Gastrocnemius medialis (tissue), 4 donors: ENCODE measurements around the gene RIPK3. TPM values are rescaled to one million over a fixed set of nuclear protein-coding genes. Genes with fewer than 3 reads are reported as not detected.

Source experiments
- ATAC-seq, 2 donors: fragments of 150-250 bp; one replicate each; pipeline ENCODE4 v1.9.1; 2016
- DNase-seq, 2 donors: peaks; one replicate each; pipeline ENCODE4 v3.0.0-alpha.2; 2019
- H3K27ac ChIP-seq, 4 donors: fragments of 200-600 bp; sonication (generic); 1 replicate in 1 of 4; 2 replicates in 3 of 4; pipeline ENCODE4 v1.5.1; 2016 to 2018; ENCODE audit warnings: mild to moderate bottlenecking in 2 of 4, moderate library complexity in 1 of 4
- H3K27me3 ChIP-seq, 3 donors: fragments of 200-600 bp; sonication (generic) in 2 of 3; 1 replicate in 1 of 3; 2 replicates in 2 of 3; pipeline versions ENCODE4 v1.5.1 to v1.6.0; 2016 to 2019; ENCODE audit warnings: mild to moderate bottlenecking in 1 of 3, moderate library complexity in 1 of 3
- H3K36me3 ChIP-seq, 2 donors: fragments of 200-600 bp; sonication (generic) in 1 of 2; one replicate each; pipeline ENCODE4 v1.5.1; 2017 to 2018
- H3K4me1 ChIP-seq, 2 donors: fragments of 200-600 bp; sonication (generic) in 1 of 2; one replicate each; pipeline ENCODE4 v1.5.1; 2016 to 2017; ENCODE audit warnings: mild to moderate bottlenecking in 2 of 2
- H3K4me3 ChIP-seq, 4 donors: fragments of 200-600 bp; sonication (generic) in 3 of 4; 1 replicate in 1 of 4; 2 replicates in 3 of 4; pipeline ENCODE4 v1.5.1; 2016 to 2019; ENCODE audit warnings: mild to moderate bottlenecking in 2 of 4
- H3K9me3 ChIP-seq, 3 donors: fragments of 200-600 bp; sonication (generic) in 2 of 3; 1 replicate in 1 of 3; 2 replicates in 2 of 3; pipeline ENCODE4 v1.5.1; 2016 to 2019
- POLR2A ChIP-seq, 2 donors: fragments of 450-650 bp; IDR thresholded peaks; one replicate each; pipeline ENCODE4 v1.6.1; 2017; ENCODE audit warnings: antibody characterized with exemption in 2 of 2, mild to moderate bottlenecking in 2 of 2, moderate library complexity in 2 of 2
- in situ Hi-C, 4 donors: fragments of 200-750 bp; cut with MboI; loops; one replicate each; pipeline versions ENCODE4 v1.15.0 to v1.8.0; 2017; ENCODE audit warnings: low sequenced_read_pairs in 4 of 4
- intact Hi-C: fragments of 100-400 bp; cut with DNase I; formaldehyde crosslinking; loops from one replicate; pipeline ENCODE4 v1.15.1; 2023; ENCODE audit warnings: low total_unique reads
- total RNA-seq, 4 donors: library from RNA; depleted of rRNA; stranded (reverse); fragments of >200 nt; gene quantifications; one replicate each; pipeline versions ENCODE4 v1.1.0 to v1.2.3, GENCODE V29; 2016
- TF ChIP-seq, protein P1 (sequence below), 5 experiments: fragments of 450-650 bp in 3 of 5; fragments of 200-600 bp in 2 of 5; sonication (generic) in 2 of 5; IDR thresholded peaks in 4 of 5; conservative IDR thresholded peaks in 1 of 5; 1 replicate in 4 of 5; 2 replicates in 1 of 5; pipeline ENCODE4 v1.5.1; 2016 to 2019; ENCODE audit warnings: antibody characterized with exemption in 5 of 5, mild to moderate bottlenecking in 3 of 5, moderate library complexity in 3 of 5

The RIPK3 gene
- total RNA-seq, 4 donors from 2014 or later: 0.66 to 1.6 (median 0.97) TPM

DNA sequence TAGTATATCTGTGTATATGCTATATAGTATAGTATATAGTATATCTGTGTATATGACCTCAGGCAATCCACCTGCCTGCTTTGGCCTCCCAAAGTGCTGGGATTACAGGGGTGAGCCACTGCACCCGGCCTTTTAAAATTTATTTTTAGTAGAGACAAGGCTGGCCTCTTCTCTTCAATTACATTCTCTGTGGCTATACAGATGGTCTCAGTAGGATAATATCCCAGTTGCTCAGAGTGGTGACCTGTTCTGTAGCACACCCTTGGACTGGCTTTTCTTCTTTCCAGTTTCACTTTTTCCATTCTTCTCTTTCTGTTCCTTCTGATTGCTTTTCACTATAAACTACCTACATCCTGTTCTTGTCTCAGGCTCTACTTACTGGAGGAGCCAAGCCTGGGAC is 25.1 kb upstream of the RIPK3 start:
- H3K4me3 ChIP-seq: no peak overlapping the region
- no peak for ATAC-seq
- DNase-seq: no peak
- H3K27me3 ChIP-seq: peaks cover 38 to 46% (median 42%) of the 10 kb centered on the region in 3 donors
- in situ Hi-C loops (loop anchor here in 1 of 4 donors (5.0 kb wide), 1 partner anchor 67 kb away; no protein-coding TSS in a partner anchor), intact Hi-C loops (loop anchor here (5.0 kb wide), 1 partner anchor 37 kb away; no protein-coding TSS in a partner anchor)
- peak overlapping the region in 3 of 4 donors; percentile 74 to 85 (median 76) for H3K27ac ChIP-seq
- no peaks in the 10 kb centered on the region for H3K36me3 ChIP-seq
- peaks cover 10% of the 10 kb centered on the region in 2 donors for H3K4me1 ChIP-seq
- no peaks in the 10 kb centered on the region for H3K9me3 ChIP-seq
- TF ChIP-seq, protein P1, sequence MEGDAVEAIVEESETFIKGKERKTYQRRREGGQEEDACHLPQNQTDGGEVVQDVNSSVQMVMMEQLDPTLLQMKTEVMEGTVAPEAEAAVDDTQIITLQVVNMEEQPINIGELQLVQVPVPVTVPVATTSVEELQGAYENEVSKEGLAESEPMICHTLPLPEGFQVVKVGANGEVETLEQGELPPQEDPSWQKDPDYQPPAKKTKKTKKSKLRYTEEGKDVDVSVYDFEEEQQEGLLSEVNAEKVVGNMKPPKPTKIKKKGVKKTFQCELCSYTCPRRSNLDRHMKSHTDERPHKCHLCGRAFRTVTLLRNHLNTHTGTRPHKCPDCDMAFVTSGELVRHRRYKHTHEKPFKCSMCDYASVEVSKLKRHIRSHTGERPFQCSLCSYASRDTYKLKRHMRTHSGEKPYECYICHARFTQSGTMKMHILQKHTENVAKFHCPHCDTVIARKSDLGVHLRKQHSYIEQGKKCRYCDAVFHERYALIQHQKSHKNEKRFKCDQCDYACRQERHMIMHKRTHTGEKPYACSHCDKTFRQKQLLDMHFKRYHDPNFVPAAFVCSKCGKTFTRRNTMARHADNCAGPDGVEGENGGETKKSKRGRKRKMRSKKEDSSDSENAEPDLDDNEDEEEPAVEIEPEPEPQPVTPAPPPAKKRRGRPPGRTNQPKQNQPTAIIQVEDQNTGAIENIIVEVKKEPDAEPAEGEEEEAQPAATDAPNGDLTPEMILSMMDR (IDR thresholded peaks at IDR 0.05 in 4 of 5, conservative IDR thresholded peaks at IDR 0.05 in 1 of 5): no peak

DNA sequence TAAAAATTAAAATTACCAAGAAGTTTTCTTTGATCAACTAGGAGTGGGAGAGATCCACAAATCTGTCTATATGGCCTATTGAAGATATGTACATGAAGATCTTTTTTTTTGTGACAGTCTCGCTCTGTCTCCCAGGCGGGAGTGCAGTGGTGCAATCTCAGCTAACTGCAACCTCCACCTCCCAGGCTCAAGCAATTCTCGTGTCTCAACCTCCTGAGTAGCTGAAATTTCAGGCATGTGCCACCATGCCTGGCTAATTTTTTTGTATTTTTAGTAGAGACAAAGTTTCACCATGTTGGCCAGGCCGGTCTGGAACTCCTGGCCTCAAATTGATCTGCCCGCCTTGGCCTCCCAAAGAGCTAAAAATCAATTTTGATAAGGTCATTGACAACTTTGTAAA is 23.6 kb upstream of the RIPK3 start:
- Histone ChIP-seq H3K27ac (no peak overlapping the region), H3K36me3 (no peaks in the 10 kb centered on the region), H3K9me3 (no peaks in the 10 kb centered on the region), H3K4me1 (peaks cover 8 to 10% of the 10 kb centered on the region in 2 donors), H3K4me3 (no peak overlapping the region), H3K27me3 (peaks cover 29 to 37% (median 32%) of the 10 kb centered on the region in 3 donors)
- in situ Hi-C loops: no loop called here
- TF ChIP-seq, protein P1 (IDR thresholded peaks at IDR 0.05 in 4 of 5, conservative IDR thresholded peaks at IDR 0.05 in 1 of 5): no peak
- TF ChIP-seq POLR2A (IDR thresholded peaks at IDR 0.05): no peak
- DNase-seq (no peak), ATAC-seq (no peak)
- intact Hi-C loops: no loop called here

DNA sequence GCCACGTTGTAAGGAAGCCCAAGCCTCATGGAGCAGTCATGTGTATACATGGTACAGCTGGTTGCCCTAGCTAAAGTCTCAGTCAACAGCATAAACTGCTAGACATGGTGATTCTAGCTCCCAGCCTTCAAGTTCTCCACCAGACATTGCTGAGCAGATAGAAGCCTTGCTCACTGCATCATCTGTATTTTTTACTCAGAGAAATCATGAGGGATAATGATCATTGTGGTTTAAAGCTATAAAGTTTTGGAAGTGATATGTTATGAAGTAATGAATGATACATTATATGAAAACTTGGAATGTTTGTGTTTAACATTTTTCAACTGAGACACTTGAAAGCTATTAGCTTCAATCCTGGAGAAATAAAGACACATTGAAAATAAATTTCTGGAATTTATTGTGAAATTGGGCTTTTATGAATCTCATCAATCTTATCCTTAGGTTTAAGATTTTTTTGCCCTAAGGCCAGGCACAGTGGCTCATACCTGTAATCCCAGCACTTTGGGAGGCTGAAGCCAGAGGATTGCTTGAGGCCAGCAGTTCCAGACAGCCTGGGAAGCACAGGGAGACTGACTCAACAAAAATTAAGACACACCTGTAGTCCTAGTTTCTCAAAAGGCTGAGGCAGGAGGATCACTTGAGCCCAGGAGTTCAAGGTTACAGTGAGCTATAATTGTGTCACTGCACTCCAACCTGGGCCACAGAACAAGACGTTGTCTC is 22.6 kb upstream of the RIPK3 start:
- TF ChIP-seq, protein P1 (IDR thresholded peaks at IDR 0.05 in 4 of 5, conservative IDR thresholded peaks at IDR 0.05 in 1 of 5): no peak
- no peak for TF ChIP-seq POLR2A (IDR thresholded peaks at IDR 0.05)
- Histone ChIP-seq H3K27me3 (peaks cover 21 to 27% (median 26%) of the 10 kb centered on the region in 3 donors), H3K27ac (no peak overlapping the region), H3K9me3 (no peaks in the 10 kb centered on the region), H3K4me3 (no peak overlapping the region), H3K36me3 (no peaks in the 10 kb centered on the region), H3K4me1 (peaks cover 4 to 6% of the 10 kb centered on the region in 2 donors)
- ATAC-seq: no peak
- no peak for DNase-seq
- in situ Hi-C loops: no loop called here
- intact Hi-C loops: no loop called here

DNA sequence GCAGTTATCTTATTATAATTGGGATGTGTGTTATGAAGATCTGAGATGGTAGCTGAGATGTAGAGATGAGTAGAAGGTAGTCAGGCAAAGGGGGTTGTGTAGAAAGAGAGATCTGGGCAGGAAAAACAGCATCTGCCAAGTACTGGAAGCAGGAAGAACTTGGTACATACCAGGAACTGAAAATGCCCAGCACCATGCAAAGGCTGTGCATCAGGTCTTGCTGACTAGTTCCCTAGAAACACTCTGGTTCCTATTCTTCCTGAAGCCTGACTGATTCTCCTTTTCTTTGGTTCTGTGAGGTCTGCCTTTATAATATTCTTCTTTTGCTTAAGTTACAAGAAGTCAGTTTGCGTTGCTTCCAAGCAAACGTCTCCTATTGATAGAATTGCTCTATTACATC is 21.5 kb upstream of the RIPK3 start:
- in situ Hi-C loops: no loop called here
- intact Hi-C loops: no loop called here

More for the DNA sequence above, 21.5 kb upstream of the RIPK3 start:
- ATAC-seq (no peak), DNase-seq (no peak)
- H3K27me3 ChIP-seq: peaks cover 15 to 16% (median 15%) of the 10 kb centered on the region in 3 donors
- peaks cover 4 to 5% of the 10 kb centered on the region in 2 donors for H3K4me1 ChIP-seq
- H3K27ac ChIP-seq: no peak overlapping the region
- TF ChIP-seq, protein P1 (IDR thresholded peaks at IDR 0.05 in 4 of 5, conservative IDR thresholded peaks at IDR 0.05 in 1 of 5): no peak
- no peak for TF ChIP-seq POLR2A (IDR thresholded peaks at IDR 0.05)
- no peak overlapping the region for H3K4me3 ChIP-seq
- no peaks in the 10 kb centered on the region for H3K9me3 ChIP-seq
- no peaks in the 10 kb centered on the region for H3K36me3 ChIP-seq
